ENCODE measurements around the gene LRRC75B. TPM values are rescaled to one million over a fixed set of nuclear protein-coding genes. Genes with fewer than 3 reads are reported as not detected.
"Not testable (repeated sequence)": the region's sequence is repeated elsewhere in the genome, so short reads cannot be mapped to it uniquely, and the experiment has no call there.

LRRC75B gene
- total and polyA plus RNA-seq, 9 of the 15 experiments (the other 6 are each of a cell fraction or from before 2014, with no cell fraction given) = 0.10 to 2.8 (median 1.0) TPM; not detected in 1

GRCh38 chr22:24602847-24603769 is 10.2 kb upstream of the LRRC75B start, which contains the start of gene GGT1:
Gene GGT1 (plus strand): TSS chr22:24603193. CDS start chr22:24611082, 7,889 bp downstream.
- intact Hi-C loops (cut with micrococcal nuclease); H3K9me3 ChIP-seq (replicated peaks; ENCODE audit: control insufficient read depth, insufficient read depth, low read depth, low read length); CTCF ChIA-PET (ENCODE audit: low intra/inter-chr PET ratio); H3K36me3 ChIP-seq (ENCODE audit: control insufficient read depth, insufficient read depth, low read length); H3K79me2 ChIP-seq (ENCODE audit: control insufficient read depth, insufficient read depth, low read length); H4K20me1 ChIP-seq (replicated peaks; ENCODE audit: control insufficient read depth, insufficient read depth, low read length); H3K27me3 ChIP-seq (ENCODE audit: control insufficient read depth in 2 of 2, insufficient read depth in 2 of 2, low read length in 2 of 2); H3K9me1 ChIP-seq (ENCODE audit: control insufficient read depth, insufficient read depth, low read length): not testable (repeated sequence)
- TF ChIP-seq RBM25 (IDR thresholded peaks at IDR 0.05; ENCODE audit: low read depth, low read length, severe bottlenecking) (peak; percentile 78), NFIC (IDR thresholded peaks at IDR 0.05) (peak; percentile 56; the same call in 1 of the 2 replicates), KDM1A (IDR thresholded peaks at IDR 0.05) (peak; percentile 62 to 67), ZFP91 (CRISPR knock-in tag; IDR thresholded peaks at IDR 0.05) (peak; percentile 75; the same call in 1 of the 2 replicates), SMARCA5 (IDR thresholded peaks at IDR 0.05) (peak; percentile 70; the same call in 1 of the 2 replicates), PHF20 (IDR thresholded peaks at IDR 0.05; ENCODE audit: partially characterized antibody) (peak; percentile 18), ZFX (CRISPR knock-in tag; IDR thresholded peaks at IDR 0.05) (0 out of 2 replicates have a peak, but pooled peaks have one; percentile 9), CBX1 (IDR thresholded peaks at IDR 0.05; ENCODE audit: low read depth) (0 out of 2 replicates have a peak, but pooled peaks have one; percentile 43), ZFP36 (IDR thresholded peaks at IDR 0.05; ENCODE audit: low read depth, low read length, partially characterized antibody) (peak; percentile 88), BCOR (IDR thresholded peaks at IDR 0.05) (peak; percentile 90), VEZF1 (CRISPR knock-in tag; IDR thresholded peaks at IDR 0.05) (peak; percentile 22; the same call in 1 of the 2 replicates), MAZ (CRISPR knock-in tag; conservative IDR thresholded peaks at IDR 0.05 in 1 of 2, IDR thresholded peaks at IDR 0.05 in 1 of 2) (0 out of 4 replicates have a peak, but pooled peaks of 1 of the 2 experiments have one; percentile 22), ADNP (tag; IDR thresholded peaks at IDR 0.05) (peak; percentile 69; the same call in 1 of the 2 replicates), RCOR1 (IDR thresholded peaks at IDR 0.05; ENCODE audit: borderline replicate concordance in 1 of 2, low read depth in 2 of 2, low read length in 2 of 2) (0 out of 4 replicates have a peak, but pooled peaks of 1 of the 2 experiments have one; percentile 44), HDAC2 (IDR thresholded peaks at IDR 0.05) (peak; percentile 76; the same call in 1 of the 2 replicates)
- peak within 1 kb of the TSS; percentile 61; the same call in 2 of the 3 replicates for H3K27ac ChIP-seq (ENCODE audit: extremely low read depth, low read depth, low read length)
- peak within 1 kb of the TSS; percentile 65 for H3K4me2 ChIP-seq (ENCODE audit: insufficient read depth, low read length)
- peak within 1 kb of the TSS; percentile 30 to 78; a peak in 2 of 4 replicates for H3K9ac ChIP-seq (ENCODE audit: insufficient read depth in 1 of 2, low read depth in 2 of 2, low read length in 2 of 2)
- H3K4me3 ChIP-seq = peak within 1 kb of the TSS; percentile 29
- FAIRE-seq (peak; percentile 69), ATAC-seq (peak; percentile 56), DNase-seq (ENCODE audit: extremely low read depth in 1 of 4, low spot score in 3 of 4) (peak in 1 of 4 experiments; percentile 50)
- POLR2A ChIA-PET = interaction anchor here (1.1 kb wide), 1 partner anchor 10 kb away, joined by 3 read pairs; the partner anchor contains the start of gene LRRC75B
- WGBS (ENCODE audit: insufficient coverage, low coverage, missing lambda C conversion rate) = 4% methylated on average over 9 of the region's 22 CpGs
- peak within 1 kb of the TSS; percentile 92 for H2AFZ ChIP-seq (ENCODE audit: low read depth, low read length)
- peaks cover 2 to 27% of the 10 kb centered on the region in 2 experiments; a peak in 3 of 5 replicates for H3K4me1 ChIP-seq (replicated peaks in 1 of 2; ENCODE audit: control insufficient read depth in 2 of 2, insufficient read depth in 2 of 2, low read length in 2 of 2)
- BruUV-seq (replicated peaks) = TSS peak; percentile 64
- in situ Hi-C loops (cut with MboI) = loop anchor here (5.0 kb wide), 1 partner anchor 926 kb away; no protein-coding TSS in a partner anchor
